ENCODE results near the gene AKT1.
A peak's percentile ranks its signal among the peaks of the same experiment; 100 is the strongest.
"Not testable (repeated sequence)": the region's sequence is repeated elsewhere in the genome, so short reads cannot be mapped to it uniquely, and the experiment has no call there.

Gene AKT1

DNA sequence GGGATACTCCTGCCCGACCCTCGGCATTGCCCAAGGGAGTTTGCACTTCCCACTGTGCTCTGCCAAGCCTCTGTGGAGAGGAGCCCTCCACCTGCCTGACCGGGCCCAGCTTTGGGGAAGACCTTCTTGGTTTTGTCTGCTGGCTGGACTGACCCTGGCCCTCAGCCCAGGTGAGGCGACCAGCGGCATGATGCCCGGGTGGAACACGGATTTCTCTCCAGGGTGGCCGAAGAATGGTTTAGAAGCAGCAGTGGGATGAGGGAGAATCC lies 21.0 kb upstream of the AKT1 start:
- peak overlapping the region; percentile 67 for H3K4me3 ChIP-seq (ENCODE audit: low read length)
- TF ChIP-seq, protein P1, sequence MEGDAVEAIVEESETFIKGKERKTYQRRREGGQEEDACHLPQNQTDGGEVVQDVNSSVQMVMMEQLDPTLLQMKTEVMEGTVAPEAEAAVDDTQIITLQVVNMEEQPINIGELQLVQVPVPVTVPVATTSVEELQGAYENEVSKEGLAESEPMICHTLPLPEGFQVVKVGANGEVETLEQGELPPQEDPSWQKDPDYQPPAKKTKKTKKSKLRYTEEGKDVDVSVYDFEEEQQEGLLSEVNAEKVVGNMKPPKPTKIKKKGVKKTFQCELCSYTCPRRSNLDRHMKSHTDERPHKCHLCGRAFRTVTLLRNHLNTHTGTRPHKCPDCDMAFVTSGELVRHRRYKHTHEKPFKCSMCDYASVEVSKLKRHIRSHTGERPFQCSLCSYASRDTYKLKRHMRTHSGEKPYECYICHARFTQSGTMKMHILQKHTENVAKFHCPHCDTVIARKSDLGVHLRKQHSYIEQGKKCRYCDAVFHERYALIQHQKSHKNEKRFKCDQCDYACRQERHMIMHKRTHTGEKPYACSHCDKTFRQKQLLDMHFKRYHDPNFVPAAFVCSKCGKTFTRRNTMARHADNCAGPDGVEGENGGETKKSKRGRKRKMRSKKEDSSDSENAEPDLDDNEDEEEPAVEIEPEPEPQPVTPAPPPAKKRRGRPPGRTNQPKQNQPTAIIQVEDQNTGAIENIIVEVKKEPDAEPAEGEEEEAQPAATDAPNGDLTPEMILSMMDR (conservative IDR thresholded peaks at IDR 0.05; ENCODE audit: low read depth, low read length) = no peak
- no peak for DNase-seq (ENCODE audit: low read depth)

DNA sequence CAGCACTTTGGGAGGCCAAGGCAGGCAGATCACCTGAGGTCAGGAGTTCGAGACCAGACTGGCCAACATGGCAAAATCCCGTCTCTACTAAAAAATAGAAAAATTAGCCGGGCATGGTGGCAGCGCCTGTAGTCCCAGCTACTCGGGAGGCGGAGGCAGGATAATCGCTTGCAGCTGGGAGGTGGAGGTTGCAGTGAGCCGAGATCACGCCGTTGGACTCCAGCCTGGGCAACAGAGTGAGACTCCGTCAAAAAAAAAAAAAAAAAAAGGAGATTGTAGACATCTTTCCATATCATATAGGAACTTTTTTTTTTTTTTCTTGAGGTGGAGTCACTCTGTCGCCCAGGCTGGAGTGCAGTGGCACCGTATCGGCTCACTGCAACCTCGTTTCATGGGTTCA lies 19.2 kb upstream of the AKT1 start:
- not testable (repeated sequence) for H3K4me3 ChIP-seq (ENCODE audit: low read length); DNase-seq (ENCODE audit: low read depth)

DNA sequence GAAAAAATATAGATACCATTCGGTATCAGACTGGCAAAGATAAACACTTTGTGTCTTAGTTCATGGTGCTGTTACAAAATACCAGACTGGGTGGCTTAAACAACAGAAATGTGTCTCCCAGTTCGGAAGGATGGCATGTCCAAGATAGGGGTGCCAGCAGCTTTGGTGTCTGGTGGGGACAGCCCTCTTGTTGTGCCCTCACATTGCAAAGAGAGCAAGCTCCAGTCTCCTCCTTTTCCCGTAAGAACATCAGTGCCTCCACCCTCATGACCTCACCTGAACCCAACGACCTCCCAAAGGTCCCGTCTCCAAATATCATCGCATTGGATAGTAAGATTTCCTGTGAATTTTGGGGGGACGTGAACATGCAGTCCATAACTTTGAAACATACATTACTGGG lies 17.7 kb upstream of the AKT1 start:
- TF ChIP-seq, protein P1 (conservative IDR thresholded peaks at IDR 0.05; ENCODE audit: low read depth, low read length) = no peak
- no peak for DNase-seq (ENCODE audit: low read depth)
- no peak overlapping the region for H3K4me3 ChIP-seq (ENCODE audit: low read length)

DNA sequence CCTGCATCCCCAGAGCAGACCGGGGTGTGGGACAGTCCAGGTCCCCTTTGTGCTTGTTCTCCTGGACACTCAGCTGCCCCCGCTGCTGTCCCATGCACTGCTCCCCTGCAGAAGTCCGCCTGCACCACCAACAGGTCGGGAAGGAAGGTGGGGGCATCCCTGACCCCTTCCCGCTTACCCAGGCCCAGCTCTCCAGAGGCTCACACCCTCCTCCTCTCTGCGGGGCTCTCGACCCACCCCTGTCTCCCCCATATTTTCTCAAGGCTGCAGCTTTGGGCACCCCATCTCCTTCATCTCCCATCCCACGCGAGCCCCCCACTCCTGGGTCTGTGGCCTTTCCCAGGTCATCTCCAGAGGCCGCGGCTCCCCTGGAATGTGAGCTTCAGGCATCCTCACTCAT lies 14.8 kb upstream of the AKT1 start:
- TF ChIP-seq, protein P1 (conservative IDR thresholded peaks at IDR 0.05; ENCODE audit: low read depth, low read length) = no peak
- H3K4me3 ChIP-seq (ENCODE audit: low read length) = no peak overlapping the region
- no peak for DNase-seq (ENCODE audit: low read depth)

DNA sequence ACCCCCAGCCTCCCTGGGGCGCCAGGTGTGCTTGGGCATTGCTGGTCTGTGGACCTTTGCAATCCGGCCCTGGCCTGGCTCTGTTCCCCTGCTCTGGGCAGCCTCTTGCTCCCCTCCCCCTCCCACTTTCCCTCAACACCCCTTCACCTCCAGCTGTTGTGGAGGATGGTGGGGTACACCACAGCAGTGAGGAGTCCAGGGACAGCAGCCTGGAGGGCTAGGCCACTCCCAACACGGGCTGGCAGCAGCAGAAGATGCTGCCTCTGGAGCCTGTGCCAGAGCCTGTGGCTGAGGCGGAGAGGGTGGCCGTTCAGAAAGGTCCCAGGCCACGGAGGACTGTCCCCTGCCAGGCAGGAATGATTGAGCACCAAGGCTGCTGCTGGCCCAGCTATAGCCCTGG lies 12.9 kb upstream of the AKT1 start:
- DNase-seq (ENCODE audit: low read depth) = no peak
- TF ChIP-seq, protein P1 (conservative IDR thresholded peaks at IDR 0.05; ENCODE audit: low read depth, low read length) = no peak
- H3K4me3 ChIP-seq (ENCODE audit: low read length) = no peak overlapping the region

DNA sequence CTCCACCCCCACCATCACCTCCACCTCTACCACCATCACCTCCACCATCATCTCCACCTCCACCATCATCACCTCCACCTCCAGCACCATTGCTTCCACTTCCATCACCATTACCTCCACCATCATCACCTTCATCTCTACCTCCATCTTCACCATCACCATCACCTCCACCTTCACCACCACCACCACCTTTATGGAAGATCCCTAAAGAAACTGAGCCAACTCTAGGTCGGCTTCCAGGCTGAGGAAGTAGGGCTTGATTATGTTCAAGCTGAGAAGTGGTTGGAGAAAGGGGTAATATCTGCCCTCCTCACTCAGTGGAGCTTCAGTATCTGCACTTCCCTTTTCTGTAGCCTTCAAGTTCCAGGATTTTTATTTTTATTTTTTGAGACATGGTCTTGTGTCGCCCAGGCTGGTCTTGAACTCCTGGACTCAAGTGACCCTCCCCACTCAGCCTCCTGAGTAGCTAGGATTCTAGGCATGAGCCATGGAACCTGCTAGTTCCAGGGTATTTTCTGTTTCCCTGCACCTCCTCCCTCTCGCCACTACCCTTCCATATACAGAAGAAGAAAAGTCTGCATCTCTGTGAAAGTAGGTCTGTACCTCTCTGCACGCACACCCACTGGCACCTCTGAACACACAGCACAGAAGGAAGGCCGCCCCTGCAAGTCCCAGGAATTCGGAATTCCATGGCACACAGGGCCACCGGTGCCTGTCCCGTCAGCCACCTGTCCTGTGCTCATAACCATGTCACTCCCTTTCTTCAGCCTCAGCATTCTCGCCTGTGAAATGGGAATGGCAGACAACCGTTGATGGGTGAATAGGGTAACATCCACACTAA lies 11.3 kb upstream of the AKT1 start:
- H3K4me3 ChIP-seq (ENCODE audit: low read length) = no peak overlapping the region
- no peak for DNase-seq (ENCODE audit: low read depth)
- TF ChIP-seq, protein P1 (conservative IDR thresholded peaks at IDR 0.05; ENCODE audit: low read depth, low read length) = no peak

DNA sequence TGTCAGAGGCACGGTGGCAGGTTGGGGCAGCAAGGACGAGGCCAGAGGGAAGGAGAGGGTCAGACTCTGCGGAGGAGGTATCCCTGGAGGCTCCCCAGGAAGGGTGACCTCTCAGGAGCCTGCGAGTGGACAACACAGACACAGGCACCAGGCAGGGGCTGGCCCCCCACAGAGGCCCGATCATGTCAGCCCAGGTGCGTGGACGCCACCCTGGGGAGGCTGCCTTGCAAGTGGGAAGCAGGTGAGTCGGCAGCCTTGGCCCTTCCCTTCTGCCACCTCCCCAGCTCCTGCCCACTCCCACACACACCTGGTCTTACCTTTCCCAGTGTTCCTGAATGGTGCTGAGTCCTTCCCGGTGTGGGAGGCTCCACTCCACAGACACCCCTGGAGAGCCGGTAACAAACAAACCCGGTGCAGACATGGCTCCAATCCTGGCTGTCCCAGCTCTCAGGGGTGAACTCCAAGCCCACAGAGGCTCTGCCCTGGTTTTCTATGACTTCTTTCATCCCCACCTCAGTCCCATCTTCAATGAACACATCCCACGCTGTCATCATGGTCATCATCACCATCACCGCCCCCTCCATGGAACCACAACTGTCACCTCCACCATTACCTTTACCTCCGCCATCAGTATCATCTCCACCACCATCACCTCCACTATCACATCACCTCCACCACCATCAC lies 10.5 kb upstream of the AKT1 start:
- TF ChIP-seq, protein P1 (conservative IDR thresholded peaks at IDR 0.05; ENCODE audit: low read depth, low read length) = no peak
- H3K4me3 ChIP-seq (ENCODE audit: low read length) = no peak overlapping the region
- no peak for DNase-seq (ENCODE audit: low read depth)
